Activated T-helper 1 cell treated with anti-CD3 and anti-CD28 coated beads, Interleukin-12 subunit alpha, Interleukin-12 subunit beta, Interleukin-2, Interleukin-4 antibody, amounts not matched to agents 30 ng/mL and 10 ng/mL and 1 ng/mL, durations not matched to agents 14 hours and 24 hours and 36 hours (primary cell): Measurements from ENCODE around the gene UAP1. TPM values are rescaled to one million over a fixed set of nuclear protein-coding genes. Genes with fewer than 3 reads are reported as not detected.

Source experiments
- total RNA-seq: library from RNA; stranded (reverse); gene quantifications from 2 replicates; pipeline ENCODE4 v1.2.3, GENCODE V29; 2022

UAP1 gene
- total RNA-seq, 1 donor from 2014 or later = 43.2 TPM

Other genes with a start within 250 kb of the UAP1 start
- gene SPATA46, start 184.9 kb upstream of the UAP1 start, total RNA-seq = not detected in 2 replicates
- gene C1orf226, start 180.0 kb upstream of the UAP1 start, total RNA-seq = not detected in 2 replicates
- gene SH2D1B, start 149.6 kb upstream of the UAP1 start, total RNA-seq = 0.10 TPM in 1 of 2 replicates, not detected in the other
- 59.6 and 61.6 TPM in 2 replicates for gene UHMK1, start 63.9 kb upstream of the UAP1 start, total RNA-seq
- gene DDR2, start 70.7 kb downstream of the UAP1 start, total RNA-seq = 0.44 and 0.66 TPM in 2 replicates
- gene HSD17B7, start 229.0 kb downstream of the UAP1 start, total RNA-seq = 24.7 and 31.9 TPM in 2 replicates